ENCODE measurements around the gene DGKK. TPM values are rescaled to one million over a fixed set of nuclear protein-coding genes. Genes with fewer than 3 reads are reported as not detected.

The DGKK gene
- total RNA-seq, 2 donors from 2014 or later = not detected

DNA sequence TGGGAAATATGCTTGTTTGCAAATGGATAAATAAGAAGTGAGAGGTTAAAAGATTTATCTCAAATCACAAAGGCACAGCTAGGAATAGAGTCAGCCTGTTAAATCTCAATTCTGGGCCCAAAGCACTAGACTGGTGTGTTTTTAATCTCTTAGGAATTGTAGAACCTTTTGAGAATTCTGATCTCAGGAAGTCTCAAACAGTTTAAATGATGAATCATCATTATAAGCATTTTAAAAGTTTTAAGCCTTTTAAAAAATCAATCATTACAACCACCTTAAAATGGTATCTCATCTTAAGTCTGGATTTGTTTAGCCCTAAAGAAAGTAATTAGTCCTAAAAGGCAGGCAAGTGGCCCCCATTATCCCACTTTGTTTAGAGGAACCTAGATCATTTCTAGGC is 17.8 kb downstream of the DGKK start:
- H3K4me1 Mint-ChIP-seq (ENCODE audit: low read depth) = no peaks in the 10 kb centered on the region

GRCh38 chrX:50450324-50450723 is 20.3 kb downstream of the DGKK start:
- no peak overlapping the region for H3K4me3 Mint-ChIP-seq
- peaks cover 48% of the 10 kb centered on the region for H3K27me3 Mint-ChIP-seq (ENCODE audit: low read depth)
- no peak overlapping the region for H3K27ac Mint-ChIP-seq
- no peak for ATAC-seq (replicated peaks in 1 of 2)
- DNase-seq = no peak
- no peaks in the 10 kb centered on the region for H3K4me1 Mint-ChIP-seq (ENCODE audit: low read depth)
- no peaks in the 10 kb centered on the region for H3K9me3 Mint-ChIP-seq
- H3K36me3 Mint-ChIP-seq (ENCODE audit: insufficient read depth in 2 of 2) = no peaks in the 10 kb centered on the region

More for the DNA sequence above, 17.8 kb downstream of the DGKK start:
- Mint-ChIP-seq H3K27ac (no peak overlapping the region), H3K36me3 (ENCODE audit: insufficient read depth in 2 of 2) (no peaks in the 10 kb centered on the region), H3K9me3 (no peaks in the 10 kb centered on the region), H3K27me3 (ENCODE audit: low read depth) (peaks cover 57% of the 10 kb centered on the region), H3K4me3 (no peak overlapping the region)
- no peak for DNase-seq
- no peak for ATAC-seq (replicated peaks in 1 of 2)

DNA sequence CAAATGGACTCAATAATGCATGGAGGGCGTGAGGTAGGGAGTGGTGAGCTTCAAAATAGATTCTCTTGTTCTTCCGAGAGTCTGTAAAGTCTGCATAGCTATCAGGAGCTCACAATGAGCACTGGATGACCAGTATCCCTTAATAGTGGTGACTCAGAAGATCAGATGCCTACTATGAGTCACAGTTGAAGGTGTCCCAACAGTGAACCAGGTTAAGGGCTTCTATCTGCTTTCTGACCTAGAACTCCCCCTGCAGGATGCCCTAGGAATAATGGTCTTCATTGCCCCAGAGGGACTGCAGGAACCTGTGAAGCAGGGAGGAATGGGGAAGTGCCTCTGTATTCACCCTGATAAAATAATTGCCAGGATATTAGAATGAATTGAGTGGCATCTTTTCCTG is 22.1 kb downstream of the DGKK start:
- Mint-ChIP-seq H3K27ac (no peak overlapping the region), H3K27me3 (ENCODE audit: low read depth) (peaks cover 32% of the 10 kb centered on the region), H3K4me3 (no peak overlapping the region), H3K9me3 (peaks cover 0 to 2% of the 10 kb centered on the region in 2 donors), H3K36me3 (ENCODE audit: insufficient read depth in 2 of 2) (no peaks in the 10 kb centered on the region), H3K4me1 (ENCODE audit: low read depth) (no peaks in the 10 kb centered on the region)
- DNase-seq = peak; percentile 9 to 17
- peak in 1 of 2 donors; percentile 25 for ATAC-seq (replicated peaks in 1 of 2)

DNA sequence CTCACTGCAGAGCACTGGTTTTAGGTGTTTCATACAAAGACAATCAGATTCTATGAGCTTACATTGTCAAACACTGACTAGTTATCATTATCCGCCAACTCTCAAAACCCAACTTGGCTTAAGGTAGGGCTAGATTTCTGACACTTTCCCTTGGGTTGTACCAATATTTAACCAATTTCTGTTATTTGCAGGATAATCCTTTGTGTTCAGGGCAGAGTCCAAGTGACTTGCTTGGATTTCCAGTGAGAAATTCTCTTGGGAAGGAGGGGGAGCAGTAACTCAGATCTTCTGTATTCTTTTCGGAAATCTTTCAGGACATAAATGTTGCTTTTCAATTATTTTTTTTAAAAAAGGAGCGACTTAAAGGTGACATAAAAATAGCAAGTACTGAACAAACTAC is 23.1 kb downstream of the DGKK start:
- H3K4me1 Mint-ChIP-seq (ENCODE audit: low read depth) = no peaks in the 10 kb centered on the region
- ATAC-seq (replicated peaks in 1 of 2) (no peak), DNase-seq (no peak)
- no peaks in the 10 kb centered on the region for H3K36me3 Mint-ChIP-seq (ENCODE audit: insufficient read depth in 2 of 2)
- no peak overlapping the region for H3K27ac Mint-ChIP-seq
- H3K27me3 Mint-ChIP-seq (ENCODE audit: low read depth) = peaks cover 32% of the 10 kb centered on the region
- no peak overlapping the region for H3K4me3 Mint-ChIP-seq
- H3K9me3 Mint-ChIP-seq = peaks cover 0 to 2% of the 10 kb centered on the region in 2 donors

GRCh38 chrX:50442426-50443116 is 28.1 kb downstream of the DGKK start:
- H3K27ac Mint-ChIP-seq = no peak overlapping the region
- DNase-seq (no peak), ATAC-seq (replicated peaks in 1 of 2) (no peak)
- H3K9me3 Mint-ChIP-seq = peaks cover 0 to 2% of the 10 kb centered on the region in 2 donors
- H3K4me1 Mint-ChIP-seq (ENCODE audit: low read depth) = no peaks in the 10 kb centered on the region
- no peaks in the 10 kb centered on the region for H3K36me3 Mint-ChIP-seq (ENCODE audit: insufficient read depth in 2 of 2)
- H3K27me3 Mint-ChIP-seq (ENCODE audit: low read depth) = peaks cover 18% of the 10 kb centered on the region
- no peak overlapping the region for H3K4me3 Mint-ChIP-seq

DNA sequence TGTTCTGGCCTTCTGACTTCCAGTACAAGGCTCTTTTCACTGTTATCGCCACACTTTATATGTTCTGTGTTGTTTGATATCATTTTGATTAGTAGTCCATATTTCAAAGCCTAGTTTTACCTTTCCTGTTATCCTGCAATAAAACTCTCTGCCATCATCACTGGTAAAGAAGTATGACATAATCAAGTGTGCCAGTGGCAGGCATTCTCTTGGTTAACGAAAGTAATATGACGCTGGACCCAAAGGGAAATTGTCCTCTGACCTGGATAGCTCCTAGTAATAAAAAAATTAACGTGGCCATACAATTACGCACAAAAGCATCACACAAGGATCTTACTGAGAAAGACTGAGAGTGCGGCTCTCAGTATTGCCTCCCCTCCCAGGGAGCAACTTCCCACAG is 33.8 kb downstream of the DGKK start:
- no peak overlapping the region for H3K27ac Mint-ChIP-seq
- DNase-seq = no peak
- H3K27me3 Mint-ChIP-seq (ENCODE audit: low read depth) = peaks cover 34% of the 10 kb centered on the region
- no peaks in the 10 kb centered on the region for H3K4me1 Mint-ChIP-seq (ENCODE audit: low read depth)
- no peak overlapping the region for H3K4me3 Mint-ChIP-seq
- no peaks in the 10 kb centered on the region for H3K36me3 Mint-ChIP-seq (ENCODE audit: insufficient read depth in 2 of 2)
- no peak for ATAC-seq (replicated peaks in 1 of 2)
- no peaks in the 10 kb centered on the region for H3K9me3 Mint-ChIP-seq

DNA sequence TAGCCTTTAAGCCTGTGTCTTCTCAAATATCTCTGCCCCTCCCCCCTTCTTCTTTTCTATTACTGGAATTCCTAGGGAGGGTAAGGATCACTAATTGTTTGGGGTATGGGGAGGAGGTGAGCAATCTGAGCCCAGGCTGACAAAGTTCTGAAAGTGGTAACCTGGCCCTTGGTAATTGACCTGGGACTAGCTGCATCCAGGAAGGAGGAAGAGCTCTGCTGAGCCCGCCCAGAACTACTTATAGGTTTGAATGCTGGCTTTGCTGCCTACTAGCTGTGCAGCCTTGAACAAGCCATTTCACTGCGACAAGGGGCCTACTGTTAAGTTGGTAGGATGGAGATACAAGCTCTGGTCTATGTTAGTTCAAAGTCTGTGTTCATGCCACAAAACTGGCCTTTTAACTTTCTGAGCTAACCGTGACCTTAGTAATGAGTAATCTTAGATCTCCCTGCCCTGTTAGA is 37.8 kb downstream of the DGKK start:
- DNase-seq (no peak), ATAC-seq (replicated peaks in 1 of 2) (no peak)
- Mint-ChIP-seq H3K4me3 (no peak overlapping the region), H3K9me3 (no peaks in the 10 kb centered on the region), H3K36me3 (ENCODE audit: insufficient read depth in 2 of 2) (no peaks in the 10 kb centered on the region), H3K4me1 (ENCODE audit: low read depth) (no peaks in the 10 kb centered on the region), H3K27ac (no peak overlapping the region), H3K27me3 (ENCODE audit: low read depth) (peaks cover 43% of the 10 kb centered on the region)

- Mint-ChIP-seq H3K4me1 (ENCODE audit: low read depth) (no peaks in the 10 kb centered on the region), H3K27ac (no peak overlapping the region)
These were observed 39.0 kb downstream of the DGKK start for GRCh38 chrX:50431623-50432022.

DNA sequence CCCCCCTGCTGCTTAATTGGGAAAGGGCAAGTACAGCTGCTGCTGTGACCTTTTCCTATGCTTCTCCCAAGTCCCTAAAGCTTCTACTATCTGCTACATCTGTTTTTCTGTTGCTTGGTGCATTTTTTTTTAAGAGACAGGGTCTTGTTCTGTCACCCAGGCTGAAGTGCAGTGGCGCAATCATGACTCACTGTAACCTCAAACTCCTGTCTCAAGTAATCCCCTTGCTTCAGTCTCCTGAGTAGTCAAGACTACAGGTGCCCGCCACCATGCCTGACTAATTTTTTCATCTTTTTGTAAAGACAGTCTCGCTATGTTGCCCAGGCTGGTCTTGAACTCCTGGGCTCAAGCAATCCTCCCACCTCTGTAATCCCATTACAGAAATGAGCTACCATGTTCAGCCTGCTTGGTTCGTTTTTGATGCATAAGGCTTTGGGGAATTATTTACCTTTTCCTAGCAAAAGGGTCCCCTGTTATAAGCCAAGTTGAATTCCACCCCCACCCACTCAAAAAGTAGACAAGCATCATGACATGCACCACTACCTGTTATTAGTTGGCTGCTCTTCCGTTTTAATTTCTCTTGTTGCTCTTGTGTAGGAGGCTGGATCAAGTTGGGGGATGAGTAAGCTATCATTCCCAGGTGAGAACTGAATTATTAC is 39.6 kb downstream of the DGKK start:
- Mint-ChIP-seq H3K36me3 (ENCODE audit: insufficient read depth in 2 of 2) (no peaks in the 10 kb centered on the region), H3K27ac (no peak overlapping the region), H3K4me1 (ENCODE audit: low read depth) (no peaks in the 10 kb centered on the region), H3K27me3 (ENCODE audit: low read depth) (peaks cover 30% of the 10 kb centered on the region), H3K9me3 (no peaks in the 10 kb centered on the region), H3K4me3 (no peak overlapping the region)
- no peak for DNase-seq
- ATAC-seq (replicated peaks in 1 of 2) = no peak

More at GRCh38 chrX:50431623-50432022, 39.0 kb downstream of the DGKK start:
- H3K36me3 Mint-ChIP-seq (ENCODE audit: insufficient read depth in 2 of 2) = no peaks in the 10 kb centered on the region
- peaks cover 33% of the 10 kb centered on the region for H3K27me3 Mint-ChIP-seq (ENCODE audit: low read depth)
- H3K4me3 Mint-ChIP-seq = no peak overlapping the region
- H3K9me3 Mint-ChIP-seq = no peaks in the 10 kb centered on the region
- ATAC-seq (replicated peaks in 1 of 2) (no peak), DNase-seq (no peak)

- Mint-ChIP-seq H3K27me3 (ENCODE audit: low read depth) (peaks cover 34% of the 10 kb centered on the region), H3K36me3 (ENCODE audit: insufficient read depth in 2 of 2) (no peaks in the 10 kb centered on the region), H3K4me3 (no peak overlapping the region), H3K27ac (no peak overlapping the region), H3K9me3 (no peaks in the 10 kb centered on the region), H3K4me1 (ENCODE audit: low read depth) (no peaks in the 10 kb centered on the region)
- DNase-seq (no peak), ATAC-seq (replicated peaks in 1 of 2) (no peak)
These were observed 42.5 kb downstream of the DGKK start for GRCh38 chrX:50428174-50428573.

- no peaks in the 10 kb centered on the region for H3K36me3 Mint-ChIP-seq (ENCODE audit: insufficient read depth in 2 of 2)
- no peak for DNase-seq
- no peaks in the 10 kb centered on the region for H3K9me3 Mint-ChIP-seq
- no peaks in the 10 kb centered on the region for H3K4me1 Mint-ChIP-seq (ENCODE audit: low read depth)
- no peak overlapping the region for H3K4me3 Mint-ChIP-seq
- no peak for ATAC-seq (replicated peaks in 1 of 2)
- peaks cover 50% of the 10 kb centered on the region for H3K27me3 Mint-ChIP-seq (ENCODE audit: low read depth)
- H3K27ac Mint-ChIP-seq = no peak overlapping the region
These were observed 62.6 kb downstream of the DGKK start for GRCh38 chrX:50407976-50408375.

GRCh38 chrX:50403903-50404302 is 66.7 kb downstream of the DGKK start:
- Mint-ChIP-seq H3K27ac (no peak overlapping the region), H3K9me3 (no peaks in the 10 kb centered on the region), H3K4me3 (no peak overlapping the region), H3K4me1 (ENCODE audit: low read depth) (no peaks in the 10 kb centered on the region), H3K27me3 (ENCODE audit: low read depth) (peaks cover 30% of the 10 kb centered on the region), H3K36me3 (ENCODE audit: insufficient read depth in 2 of 2) (no peaks in the 10 kb centered on the region)
- ATAC-seq (replicated peaks in 1 of 2) (no peak), DNase-seq (no peak)

DNA sequence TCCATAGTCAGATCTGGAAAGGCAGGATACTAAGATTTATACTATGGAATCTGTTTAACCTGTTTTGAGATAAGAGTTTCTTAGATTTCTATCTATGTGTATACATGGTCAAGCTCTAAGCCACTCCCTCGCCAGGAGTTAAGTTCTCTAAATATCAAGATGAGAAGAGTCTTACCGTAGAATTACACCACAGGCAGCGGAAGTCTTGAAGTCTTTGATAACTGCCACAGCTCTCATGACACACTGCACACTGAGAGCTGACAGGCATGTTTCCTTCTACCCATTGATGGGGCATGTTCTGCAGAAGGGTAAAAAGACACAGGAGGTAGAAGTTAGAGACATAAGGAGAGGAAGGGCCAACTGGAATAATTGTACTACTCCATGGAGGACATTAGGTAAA is 67.7 kb downstream of the DGKK start:
- Mint-ChIP-seq H3K4me3 (no peak overlapping the region), H3K9me3 (no peaks in the 10 kb centered on the region), H3K27me3 (ENCODE audit: low read depth) (peaks cover 33% of the 10 kb centered on the region), H3K27ac (no peak overlapping the region), H3K36me3 (ENCODE audit: insufficient read depth in 2 of 2) (no peaks in the 10 kb centered on the region), H3K4me1 (ENCODE audit: low read depth) (no peaks in the 10 kb centered on the region)
- DNase-seq (no peak), ATAC-seq (replicated peaks in 1 of 2) (no peak)

- Mint-ChIP-seq H3K4me3 (no peak overlapping the region), H3K9me3 (no peaks in the 10 kb centered on the region), H3K4me1 (ENCODE audit: low read depth) (no peaks in the 10 kb centered on the region), H3K27me3 (ENCODE audit: low read depth) (peaks cover 45% of the 10 kb centered on the region), H3K27ac (no peak overlapping the region), H3K36me3 (ENCODE audit: insufficient read depth in 2 of 2) (no peaks in the 10 kb centered on the region)
- DNase-seq (no peak), ATAC-seq (replicated peaks in 1 of 2) (no peak)
These were observed 76.7 kb downstream of the DGKK start for GRCh38 chrX:50393902-50394301.
